Measurements from ENCODE around the gene CA5A.

Gene CA5A

GRCh38 chr16:87847785-87848675 lies 88.3 kb downstream of the CA5A start:
- peaks cover 58 to 98% (median 96%) of the 10 kb centered on the region in 11 experiments for H3K36me3 ChIP-seq
- H4K20me1 ChIP-seq: peaks cover 74 to 100% (median 100%) of the 10 kb centered on the region in 11 experiments
- peaks cover 76 to 100% (median 100%) of the 10 kb centered on the region in 10 experiments for H3K4me1 ChIP-seq
- peak overlapping the region in 3 of 11 experiments; percentile 4 to 48 (median 25); a peak in 4 of 22 replicates for H3K27ac ChIP-seq
- peak overlapping the region; percentile 49 to 89 (median 72) for H3K4me2 ChIP-seq
- no peak overlapping the region for H3K4me3 ChIP-seq
- no peaks in the 10 kb centered on the region for H3K9me3 ChIP-seq (replicated peaks in 1 of 11)
- 0 out of 22 replicates have a peak, but pooled peaks cover 0 to 9% (median 0%) of the 10 kb centered on the region in 11 experiments for H3K27me3 ChIP-seq
- TF ChIP-seq Cebpa-rat (IDR thresholded peaks at IDR 0.05): no peak
- H3K9ac ChIP-seq: peak overlapping the region; percentile 6 to 65 (median 48); a peak in 16 of 22 replicates

GRCh38 chr16:87847467-87847784 lies 88.9 kb downstream of the CA5A start:
- Histone ChIP-seq H3K4me2 (peak overlapping the region; percentile 49 to 89 (median 72)), H3K27me3 (0 out of 22 replicates have a peak, but pooled peaks cover 0 to 9% (median 0%) of the 10 kb centered on the region in 11 experiments), H3K4me1 (peaks cover 70 to 100% (median 100%) of the 10 kb centered on the region in 10 experiments), H3K27ac (peak overlapping the region in 4 of 11 experiments; percentile 4 to 48 (median 32); a peak in 6 of 22 replicates), H3K4me3 (no peak overlapping the region), H3K9ac (peak overlapping the region; percentile 6 to 65 (median 48); a peak in 18 of 22 replicates), H3K9me3 (replicated peaks in 1 of 11) (no peaks in the 10 kb centered on the region), H3K36me3 (peaks cover 64 to 99% (median 97%) of the 10 kb centered on the region in 11 experiments), H4K20me1 (peaks cover 80 to 100% (median 100%) of the 10 kb centered on the region in 11 experiments)
- no peak for TF ChIP-seq Cebpa-rat (IDR thresholded peaks at IDR 0.05)

GRCh38 chr16:87846705-87847466 lies 89.4 kb downstream of the CA5A start:
- Histone ChIP-seq H3K36me3 (peaks cover 69 to 99% (median 97%) of the 10 kb centered on the region in 11 experiments), H3K27ac (peak overlapping the region in 7 of 11 experiments; percentile 4 to 48 (median 14); a peak in 7 of 22 replicates), H3K9me3 (replicated peaks in 1 of 11) (no peaks in the 10 kb centered on the region)

DNA sequence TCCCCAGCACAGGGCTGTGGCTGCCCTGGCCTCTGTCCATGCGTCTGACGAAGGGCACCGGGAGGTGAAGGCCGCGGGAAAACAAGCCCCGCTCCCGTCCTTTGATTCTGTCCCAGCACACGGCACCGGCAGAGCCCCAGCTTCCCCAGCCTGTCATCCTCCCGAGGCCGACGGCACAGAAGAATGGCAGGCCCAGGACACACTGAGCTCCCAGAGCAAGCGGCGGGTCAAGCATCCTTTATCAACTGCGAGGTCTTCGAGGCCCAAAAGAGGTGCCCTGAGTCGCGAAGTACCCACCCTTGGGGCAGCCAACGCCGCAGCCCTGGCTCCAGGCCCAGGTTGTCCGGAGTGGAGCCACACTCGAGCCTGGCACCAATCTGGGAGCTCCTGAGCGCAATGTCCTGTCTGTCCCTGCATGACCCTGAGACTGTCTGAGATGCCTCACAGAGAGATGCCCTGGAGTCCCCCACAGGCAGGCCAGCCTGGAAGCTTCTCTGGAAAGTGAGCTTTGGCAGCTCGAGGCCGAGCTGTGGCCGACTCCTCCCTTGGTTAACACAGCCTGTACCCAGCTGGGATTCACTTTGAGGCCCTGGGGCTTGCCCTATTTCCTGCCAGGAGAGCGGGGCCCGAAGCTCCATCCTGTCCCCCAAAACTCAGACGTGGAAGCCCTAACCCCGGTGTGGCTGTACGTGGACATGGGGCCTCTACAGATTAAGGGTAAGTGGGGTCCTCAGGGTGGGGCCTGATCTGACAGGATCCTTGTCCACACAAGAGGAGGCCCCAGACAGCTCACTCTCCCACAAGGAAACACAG lies 90.3 kb downstream of the CA5A start:
- Histone ChIP-seq H3K27ac (peak overlapping the region in 7 of 11 experiments; percentile 10 to 48 (median 22); a peak in 8 of 22 replicates), H3K36me3 (peaks cover 71 to 99% (median 97%) of the 10 kb centered on the region in 11 experiments), H3K9me3 (replicated peaks in 1 of 11) (no peaks in the 10 kb centered on the region), H3K9ac (peak overlapping the region; percentile 5 to 65 (median 50); a peak in 18 of 22 replicates), H3K4me2 (peak overlapping the region; percentile 49 to 89 (median 72)), H3K27me3 (0 out of 22 replicates have a peak, but pooled peaks cover 0 to 9% (median 0%) of the 10 kb centered on the region in 11 experiments), H3K4me1 (peaks cover 56 to 100% (median 99%) of the 10 kb centered on the region in 10 experiments), H4K20me1 (peaks cover 94 to 100% (median 100%) of the 10 kb centered on the region in 11 experiments), H3K4me3 (no peak overlapping the region)
- no peak for TF ChIP-seq Cebpa-rat (IDR thresholded peaks at IDR 0.05)

More at GRCh38 chr16:87846705-87847466, 89.4 kb downstream of the CA5A start:
- H3K4me2 ChIP-seq: peak overlapping the region; percentile 49 to 89 (median 72)
- H3K27me3 ChIP-seq: 0 out of 22 replicates have a peak, but pooled peaks cover 0 to 9% (median 0%) of the 10 kb centered on the region in 11 experiments
- peaks cover 65 to 100% (median 99%) of the 10 kb centered on the region in 10 experiments for H3K4me1 ChIP-seq
- no peak overlapping the region; a peak in 1 of 20 replicates for H3K4me3 ChIP-seq
- no peak for TF ChIP-seq Cebpa-rat (IDR thresholded peaks at IDR 0.05)
- H3K9ac ChIP-seq: peak overlapping the region; percentile 6 to 65 (median 50); a peak in 19 of 22 replicates
- peaks cover 85 to 100% (median 100%) of the 10 kb centered on the region in 11 experiments for H4K20me1 ChIP-seq

DNA sequence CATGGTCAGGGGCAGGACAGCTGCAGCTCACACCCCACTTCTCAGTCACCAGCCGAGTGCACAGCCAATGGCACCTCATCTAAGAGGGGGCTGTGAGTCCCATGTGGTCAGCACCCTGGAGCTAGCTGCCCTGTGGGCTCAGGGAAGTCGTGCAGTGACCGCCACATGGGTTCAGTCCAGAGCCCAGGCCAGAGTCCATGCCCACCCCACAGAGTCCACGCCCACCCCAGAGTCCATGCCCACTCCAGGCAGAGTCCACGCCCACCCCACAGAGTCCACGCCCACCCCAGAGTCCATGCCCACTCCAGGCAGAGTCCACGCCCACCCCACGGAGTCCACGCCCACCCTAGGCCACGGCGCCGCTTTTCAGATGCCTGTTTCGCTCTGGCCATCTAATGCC lies 91.1 kb downstream of the CA5A start:
- no peak overlapping the region; a peak in 1 of 20 replicates for H3K4me3 ChIP-seq
- H3K4me2 ChIP-seq: peak overlapping the region; percentile 50 to 89 (median 80)
- no peaks in the 10 kb centered on the region for H3K9me3 ChIP-seq (replicated peaks in 1 of 11)
- H4K20me1 ChIP-seq: peaks cover 96 to 100% (median 100%) of the 10 kb centered on the region in 11 experiments
- H3K27me3 ChIP-seq: 0 out of 22 replicates have a peak, but pooled peaks cover 0 to 9% (median 0%) of the 10 kb centered on the region in 11 experiments
- H3K36me3 ChIP-seq: peaks cover 71 to 99% (median 97%) of the 10 kb centered on the region in 11 experiments
- peaks cover 48 to 100% (median 99%) of the 10 kb centered on the region in 10 experiments for H3K4me1 ChIP-seq
- peak overlapping the region in 6 of 11 experiments; percentile 6 to 65 (median 42); a peak in 9 of 22 replicates for H3K9ac ChIP-seq
- peak overlapping the region in 2 of 11 experiments; percentile 37 to 42; a peak in 2 of 22 replicates for H3K27ac ChIP-seq
- TF ChIP-seq Cebpa-rat (IDR thresholded peaks at IDR 0.05): no peak

DNA sequence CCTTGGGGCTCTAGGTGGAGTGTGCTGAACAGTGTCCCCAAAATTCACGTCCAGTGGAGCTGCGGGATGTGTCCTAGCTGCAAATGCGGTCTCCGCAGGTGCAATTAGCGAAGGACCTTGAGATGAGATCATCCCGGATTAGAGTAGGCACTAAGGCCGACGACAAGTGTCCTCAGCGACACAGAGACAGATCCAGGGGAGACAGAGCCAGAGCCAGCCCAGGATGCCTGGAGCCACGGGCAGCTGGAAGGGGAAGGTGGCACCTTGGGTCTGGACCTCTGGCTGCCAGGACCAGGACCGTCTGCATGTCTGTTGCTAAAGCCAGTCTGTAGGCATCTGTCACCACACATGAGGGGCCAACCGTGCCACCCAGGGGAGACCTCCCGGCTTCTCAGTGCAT lies 91.5 kb downstream of the CA5A start:
- peak overlapping the region; percentile 50 to 89 (median 80) for H3K4me2 ChIP-seq
- H3K27ac ChIP-seq: peak overlapping the region in 5 of 11 experiments; percentile 7 to 42 (median 19); a peak in 5 of 22 replicates
- peak overlapping the region in 8 of 11 experiments; percentile 6 to 65 (median 38); a peak in 12 of 22 replicates for H3K9ac ChIP-seq
- no peak for TF ChIP-seq Cebpa-rat (IDR thresholded peaks at IDR 0.05)
- H3K27me3 ChIP-seq: 0 out of 22 replicates have a peak, but pooled peaks cover 0 to 9% (median 0%) of the 10 kb centered on the region in 11 experiments
- H3K4me1 ChIP-seq: peaks cover 46 to 100% (median 99%) of the 10 kb centered on the region in 10 experiments
- H3K36me3 ChIP-seq: peaks cover 73 to 99% (median 97%) of the 10 kb centered on the region in 11 experiments
- H3K9me3 ChIP-seq (replicated peaks in 1 of 11): no peaks in the 10 kb centered on the region
- peaks cover 98 to 100% (median 100%) of the 10 kb centered on the region in 11 experiments for H4K20me1 ChIP-seq
- no peak overlapping the region; a peak in 2 of 20 replicates for H3K4me3 ChIP-seq

GRCh38 chr16:87844120-87844733 lies 92.1 kb downstream of the CA5A start:
- peak overlapping the region; percentile 50 to 89 (median 80) for H3K4me2 ChIP-seq
- 0 out of 22 replicates have a peak, but pooled peaks cover 0 to 9% (median 0%) of the 10 kb centered on the region in 11 experiments for H3K27me3 ChIP-seq
- H3K9me3 ChIP-seq (replicated peaks in 1 of 11): no peaks in the 10 kb centered on the region
- H4K20me1 ChIP-seq: peaks cover 98 to 100% (median 100%) of the 10 kb centered on the region in 11 experiments
- H3K36me3 ChIP-seq: peaks cover 73 to 99% (median 97%) of the 10 kb centered on the region in 11 experiments
- H3K9ac ChIP-seq: peak overlapping the region in 10 of 11 experiments; percentile 1 to 65 (median 35); a peak in 13 of 22 replicates
- H3K27ac ChIP-seq: peak overlapping the region in 6 of 11 experiments; percentile 12 to 42 (median 28); a peak in 9 of 22 replicates
- H3K4me3 ChIP-seq: peak overlapping the region in 1 of 10 experiments; percentile 14; a peak in 3 of 20 replicates
- TF ChIP-seq Cebpa-rat (IDR thresholded peaks at IDR 0.05): no peak
- peaks cover 46 to 100% (median 99%) of the 10 kb centered on the region in 10 experiments for H3K4me1 ChIP-seq

Data from BLaER1 treated with 17β-estradiol and CSF1 and Interleukin-3, amounts not matched to agents 10 nM and 100 nM (cell line).